ELR (cell line): ENCODE data around the gene PTGER3.

Experiments used
- DNase-seq: peaks from one replicate; pipeline ENCODE4 v3.0.0-alpha.2; 2015; ENCODE audit warnings: low read depth

PTGER3 gene

DNA sequence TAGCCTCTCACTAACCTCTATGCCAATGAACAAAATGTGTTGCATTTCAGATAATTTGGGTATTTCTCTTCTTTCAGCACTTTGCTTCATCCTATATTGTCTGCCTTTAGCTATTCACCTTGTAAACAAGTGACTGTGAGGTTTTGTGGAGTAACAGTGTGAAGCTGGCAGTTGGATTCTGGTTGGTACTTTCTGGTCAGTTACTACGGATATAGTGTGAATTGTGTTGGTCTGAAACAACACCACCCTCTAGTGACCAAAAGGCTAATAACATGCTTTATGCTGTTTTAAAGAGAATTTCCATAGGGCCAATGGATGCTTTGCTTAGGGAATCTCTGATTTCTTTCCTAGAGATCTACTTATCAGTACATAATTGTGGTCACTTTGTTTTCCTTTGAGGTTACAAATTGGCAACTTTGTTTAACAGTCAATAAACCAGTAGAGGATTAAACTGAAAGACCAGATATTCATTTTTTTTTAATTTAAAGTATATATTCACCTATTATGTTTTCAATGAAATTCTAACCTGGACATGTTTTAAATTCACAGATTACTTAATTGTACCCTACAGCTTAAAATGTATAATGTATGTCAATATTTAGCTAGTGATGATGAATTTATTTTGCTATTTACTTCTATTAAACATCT is 2.5 kb upstream of the PTGER3 start:
- DNase-seq, result peak; percentile 72

DNA sequence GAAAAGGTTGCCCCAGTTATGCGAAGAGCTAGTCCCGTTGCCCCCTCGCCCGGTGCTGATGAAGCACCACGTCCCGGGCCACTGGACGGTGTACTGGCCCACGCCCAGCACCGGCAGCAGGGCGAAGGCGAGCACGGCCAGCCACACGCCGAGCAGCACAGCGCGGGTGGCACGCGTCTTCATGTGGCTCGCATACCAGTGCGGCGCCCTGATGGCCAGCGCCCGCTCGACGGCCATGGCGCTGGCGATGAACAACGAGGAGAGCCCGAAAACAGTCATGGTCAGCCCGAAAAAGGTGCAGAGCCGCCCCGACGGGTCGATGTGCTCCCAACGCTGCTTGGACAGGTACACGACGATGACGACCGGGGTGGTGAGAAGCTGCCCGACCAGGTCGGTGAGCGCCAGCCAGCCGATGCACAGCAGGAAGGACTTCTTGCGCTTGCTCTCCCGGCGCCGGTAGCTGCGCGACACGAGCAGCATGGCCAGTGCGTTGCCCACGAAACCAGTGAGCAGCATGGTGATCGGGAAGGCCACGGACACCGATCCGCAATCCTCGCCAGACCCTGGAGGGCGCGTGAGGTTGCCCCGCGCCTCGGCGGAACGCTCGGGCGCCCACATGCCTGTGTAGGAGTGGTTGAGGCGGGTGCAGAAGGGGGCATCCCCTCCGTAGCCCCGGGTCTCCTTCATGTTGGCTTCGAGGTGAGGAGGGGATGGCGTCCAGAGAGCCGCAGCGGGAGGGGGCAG is 553 bp downstream of the PTGER3 start:
- DNase-seq, result no peak

DNA sequence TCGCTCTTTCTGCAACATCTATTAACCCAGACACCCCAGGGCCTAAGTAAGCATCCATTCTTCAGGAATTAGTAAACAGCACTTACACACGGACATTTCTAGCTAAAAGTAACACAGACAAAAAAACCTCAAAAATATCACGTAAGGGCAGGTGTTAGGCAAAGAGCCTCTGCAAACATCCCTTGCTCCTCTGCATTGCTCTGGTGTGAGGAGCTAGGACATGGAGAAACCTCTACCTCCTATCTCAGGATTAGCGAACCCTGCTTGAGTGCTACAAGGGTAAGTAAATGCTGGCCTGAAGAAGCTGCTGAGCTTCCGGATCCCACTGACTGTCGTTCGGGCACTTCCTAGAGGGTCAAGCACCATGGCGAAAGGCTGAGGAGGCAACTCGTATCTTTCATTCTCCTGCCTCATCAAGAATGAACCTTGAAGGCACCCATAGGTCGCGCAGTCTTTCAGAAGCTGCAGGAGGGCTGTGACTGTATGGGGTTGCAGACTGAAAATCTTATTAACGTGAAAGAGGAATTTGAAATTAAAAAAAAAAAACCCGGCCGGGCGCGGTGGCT is 2.1 kb downstream of the PTGER3 start:
- DNase-seq, result no peak

DNA sequence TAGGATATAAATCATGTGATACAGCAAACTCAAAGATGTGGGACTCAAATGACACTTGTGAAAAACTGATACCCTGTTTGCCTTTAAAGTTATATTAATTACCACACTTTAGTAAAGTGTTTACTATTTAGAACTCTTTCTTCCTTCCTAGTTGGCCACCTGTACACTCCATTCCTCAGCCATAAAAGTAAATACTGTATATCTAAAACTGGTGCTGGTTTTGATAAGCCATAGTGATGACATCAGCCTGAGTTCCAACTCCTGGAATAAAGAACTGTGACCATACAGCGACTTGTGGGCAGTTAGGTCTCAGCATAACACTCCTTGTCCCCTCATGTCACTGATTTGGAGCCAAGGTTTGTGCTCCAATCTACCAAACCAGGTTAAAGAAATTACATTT is 2.8 kb downstream of the PTGER3 start:
- DNase-seq, result no peak

DNA sequence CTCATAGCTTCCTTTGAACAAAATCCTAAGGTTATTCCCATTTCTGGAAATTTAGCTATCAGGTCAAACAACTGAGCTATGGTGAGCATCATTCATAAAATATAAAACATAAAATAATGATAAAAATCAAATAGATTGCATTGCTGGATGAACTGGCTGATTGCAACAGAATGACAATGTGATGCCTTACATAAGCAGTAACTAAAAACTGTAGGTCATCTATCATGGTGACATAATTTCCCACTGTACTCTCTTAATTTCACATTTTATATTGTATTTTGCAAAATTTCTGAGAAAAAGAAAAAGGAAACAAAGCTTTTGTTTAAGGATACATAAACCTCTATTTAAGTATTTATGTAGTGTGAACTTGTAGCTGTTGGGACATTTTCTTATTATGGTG is 4.6 kb downstream of the PTGER3 start:
- no peak for DNase-seq

DNA sequence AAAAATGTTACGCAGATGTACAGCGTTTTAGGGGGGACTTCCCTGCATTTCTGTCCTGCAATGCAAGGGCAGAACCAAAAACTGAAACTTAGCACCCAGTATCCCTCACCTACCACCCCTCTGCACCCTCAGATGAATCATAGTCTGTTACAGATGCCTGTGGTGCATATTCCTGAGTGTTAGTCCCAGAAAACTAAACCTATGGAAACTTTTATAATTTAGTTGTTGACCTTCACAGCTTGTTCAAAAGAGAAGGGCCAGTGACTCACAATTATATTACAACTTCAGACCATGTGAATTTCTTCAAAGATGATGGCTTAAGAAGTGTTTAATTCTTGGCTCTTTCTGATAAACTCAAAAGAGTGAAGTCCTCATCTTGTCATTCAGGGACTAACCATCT is 5.8 kb downstream of the PTGER3 start:
- no peak for DNase-seq

DNA sequence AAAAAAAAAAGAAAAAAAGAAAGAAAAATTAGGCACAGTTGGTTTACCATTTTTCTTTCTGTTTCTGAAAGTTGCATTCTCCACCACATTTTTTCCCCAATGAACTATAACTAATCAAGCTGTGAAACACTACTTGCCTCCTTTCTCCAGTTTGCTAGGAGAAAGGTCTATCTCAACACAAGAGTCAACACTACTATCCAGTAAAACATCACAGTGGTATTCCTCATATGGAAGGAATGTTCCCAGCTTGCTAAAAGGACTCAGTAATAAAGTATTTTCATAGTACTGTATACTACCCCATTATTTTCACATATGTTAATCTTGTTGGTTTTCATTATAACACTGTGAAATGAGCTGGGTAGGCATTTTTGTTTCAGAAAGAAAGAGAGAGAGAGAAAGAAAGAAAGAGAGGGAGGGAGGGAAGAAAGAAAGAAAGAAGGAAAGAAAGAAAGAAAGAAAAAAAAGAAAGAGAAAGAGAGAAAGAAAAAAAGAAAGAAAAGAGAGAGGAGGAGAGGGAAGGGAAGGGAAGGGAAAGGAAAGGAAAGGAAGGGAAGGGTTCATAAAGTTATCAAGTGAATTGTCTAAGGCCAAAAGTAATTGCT is 7.9 kb downstream of the PTGER3 start:
- no peak for DNase-seq

DNA sequence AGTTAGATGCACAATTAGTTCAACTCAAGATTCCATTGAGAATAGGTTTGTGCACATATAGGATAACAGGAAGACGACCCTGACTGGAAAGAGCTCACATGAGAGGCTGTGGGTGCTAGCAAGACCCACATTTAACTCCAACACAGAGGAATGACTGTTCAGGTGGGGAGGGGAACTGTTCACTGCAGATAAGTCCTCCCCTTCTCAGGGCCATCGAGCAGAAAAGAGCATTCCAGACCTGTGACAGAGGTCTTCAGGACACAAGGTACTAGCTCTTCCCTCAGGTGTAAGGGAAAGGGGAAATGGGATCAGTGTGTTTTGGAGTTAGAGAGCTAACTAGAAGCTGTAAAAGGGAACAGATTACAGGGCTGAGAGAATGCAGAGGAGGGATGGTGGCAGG is 8.7 kb downstream of the PTGER3 start:
- no peak for DNase-seq

DNA sequence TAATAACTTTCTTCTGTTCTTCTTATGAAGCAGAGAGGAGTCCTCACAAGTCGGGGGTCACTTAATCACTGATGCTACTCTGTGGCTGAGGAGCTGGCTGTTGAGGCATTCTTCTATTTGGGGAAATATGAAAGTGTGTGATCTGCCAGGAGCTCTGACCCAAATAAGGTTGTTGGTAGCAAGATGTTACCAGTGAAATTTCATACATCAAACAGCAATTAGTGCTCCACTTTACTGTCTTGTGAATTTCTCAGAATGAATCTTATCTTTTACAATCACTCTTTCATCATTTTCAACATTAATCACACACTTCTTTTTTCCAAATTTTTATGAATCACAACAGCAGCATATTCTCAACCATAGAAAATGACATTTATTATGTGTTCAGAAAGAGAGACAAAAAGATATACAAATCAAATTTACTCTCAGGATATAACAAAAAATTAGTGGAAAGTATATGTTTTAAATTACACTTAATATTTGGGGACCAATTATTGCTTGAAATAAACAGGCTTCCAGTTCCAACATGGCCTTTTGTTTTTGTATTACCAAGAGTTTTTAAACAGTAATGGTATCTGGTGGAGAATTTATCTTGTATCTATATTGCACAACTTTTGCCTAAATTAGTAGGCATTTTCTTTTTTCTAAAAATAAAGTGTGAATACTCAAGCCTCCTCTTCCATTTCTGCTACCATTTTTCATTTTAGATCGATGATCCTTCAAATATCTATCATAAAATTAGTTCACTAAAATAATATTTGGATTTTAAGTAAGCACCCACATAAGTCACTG is 9.6 kb downstream of the PTGER3 start:
- DNase-seq, result no peak

DNA sequence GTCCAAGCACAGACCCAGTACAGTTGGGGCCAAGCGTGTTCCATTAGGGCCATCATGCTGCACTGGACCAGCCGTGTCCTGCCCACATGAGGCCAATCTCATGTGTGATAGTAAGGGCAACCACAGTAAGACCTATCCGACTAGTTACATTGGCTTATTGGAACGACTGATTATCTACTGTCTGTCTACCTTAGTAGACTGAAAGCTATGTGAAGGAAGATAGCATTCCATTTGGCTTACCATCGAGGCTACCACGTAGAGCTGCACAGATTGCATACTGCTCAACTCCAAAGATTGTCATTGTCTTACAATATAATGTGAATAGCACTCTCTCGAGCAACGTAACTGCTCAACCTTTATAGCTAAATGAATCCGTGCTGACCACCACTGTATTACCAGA is 10.6 kb downstream of the PTGER3 start:
- DNase-seq, result no peak

DNA sequence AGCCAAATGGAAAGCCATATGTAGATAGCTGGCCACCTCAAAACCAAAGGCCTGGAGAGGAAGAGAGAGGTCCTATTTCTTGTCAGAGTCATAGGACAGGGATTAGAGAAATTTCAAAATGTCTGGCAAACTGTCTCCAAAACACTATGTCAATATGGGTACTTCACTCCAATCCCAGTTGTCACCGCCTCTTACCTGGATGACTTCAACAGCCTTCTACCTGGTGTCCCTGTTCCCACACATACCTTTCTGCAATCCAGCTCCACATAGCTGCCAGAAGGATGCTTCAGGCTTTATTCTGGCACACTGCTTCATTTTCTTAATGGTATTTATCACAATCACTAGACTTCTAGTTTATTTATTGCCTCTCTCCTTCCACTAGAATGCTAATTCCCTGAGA is 14.5 kb downstream of the PTGER3 start:
- DNase-seq, result no peak

DNA sequence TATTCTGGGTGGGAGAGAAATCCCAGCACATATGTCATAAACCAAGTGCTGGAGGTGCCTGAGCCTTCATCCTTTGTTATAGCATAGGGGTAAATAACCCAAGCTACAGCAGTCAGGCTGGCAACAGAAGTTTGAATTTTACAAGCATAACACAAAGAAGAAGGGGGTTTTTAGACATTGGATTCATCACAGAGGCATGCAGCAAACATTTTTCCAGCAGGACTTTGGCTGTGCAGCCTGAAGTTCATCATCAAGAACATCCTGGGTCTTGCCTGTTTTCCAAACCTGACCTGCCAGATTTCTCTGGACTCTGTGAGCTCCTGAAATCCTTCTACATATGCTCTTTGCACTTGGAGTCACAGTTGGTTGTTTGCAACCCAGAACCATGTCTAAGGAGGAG is 16.2 kb downstream of the PTGER3 start:
- DNase-seq, result no peak

DNA sequence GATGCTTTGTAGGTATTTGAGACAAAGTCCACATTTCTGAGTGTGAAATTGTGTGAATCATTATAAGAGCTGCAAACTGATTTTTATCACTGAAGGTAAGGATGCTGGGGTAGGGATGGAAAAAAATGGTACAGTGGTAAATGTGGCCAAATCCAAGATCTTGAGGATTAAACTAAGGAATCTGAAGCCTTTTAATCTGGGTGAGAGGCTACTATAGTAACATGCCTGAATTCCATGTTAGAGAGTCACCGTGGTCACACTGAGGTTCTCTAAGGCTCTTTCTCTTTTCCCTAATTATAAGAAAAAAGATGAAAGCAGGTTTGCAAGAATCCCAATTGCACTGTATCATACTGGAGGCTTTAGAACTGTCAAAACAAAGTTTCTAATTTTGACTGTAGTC is 17.6 kb downstream of the PTGER3 start:
- DNase-seq, result no peak

DNA sequence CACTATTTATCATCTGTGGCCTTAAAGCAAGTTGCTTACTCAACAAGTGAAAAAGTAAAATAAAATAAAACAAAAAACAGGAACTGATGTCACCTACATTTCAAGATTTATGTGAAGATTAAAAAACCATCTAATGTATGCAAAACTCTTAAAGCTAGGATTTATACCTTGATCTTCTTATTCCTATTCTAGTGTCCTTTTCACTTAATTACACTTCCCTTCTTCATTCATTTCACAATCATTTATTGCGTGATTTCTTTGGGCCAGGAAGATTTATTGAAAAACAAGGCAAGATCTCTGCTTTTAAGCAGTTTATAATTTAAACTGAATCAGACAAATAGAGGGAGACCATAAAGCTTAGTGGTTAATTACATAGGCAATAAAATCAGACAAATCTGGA is 18.6 kb downstream of the PTGER3 start:
- DNase-seq, result no peak

DNA sequence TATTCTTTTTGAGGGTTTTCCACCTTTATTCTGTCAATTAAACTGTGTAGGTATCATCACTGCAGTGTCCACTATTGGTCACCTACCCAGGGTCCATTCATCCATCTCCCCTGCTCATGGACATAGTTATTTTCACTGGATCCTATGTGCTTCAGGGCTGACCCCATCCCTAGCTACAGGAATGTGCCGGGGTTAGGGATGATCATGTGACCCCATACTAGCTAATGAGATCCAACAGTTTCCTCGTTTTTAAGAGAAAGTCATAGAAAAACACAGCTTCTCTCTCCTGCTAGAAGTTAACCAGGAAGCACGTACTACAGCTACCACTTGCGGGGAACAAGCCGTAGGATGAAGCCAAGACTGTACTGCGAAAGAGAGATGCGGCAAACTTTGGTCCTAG is 19.6 kb downstream of the PTGER3 start:
- DNase-seq, result no peak

DNA sequence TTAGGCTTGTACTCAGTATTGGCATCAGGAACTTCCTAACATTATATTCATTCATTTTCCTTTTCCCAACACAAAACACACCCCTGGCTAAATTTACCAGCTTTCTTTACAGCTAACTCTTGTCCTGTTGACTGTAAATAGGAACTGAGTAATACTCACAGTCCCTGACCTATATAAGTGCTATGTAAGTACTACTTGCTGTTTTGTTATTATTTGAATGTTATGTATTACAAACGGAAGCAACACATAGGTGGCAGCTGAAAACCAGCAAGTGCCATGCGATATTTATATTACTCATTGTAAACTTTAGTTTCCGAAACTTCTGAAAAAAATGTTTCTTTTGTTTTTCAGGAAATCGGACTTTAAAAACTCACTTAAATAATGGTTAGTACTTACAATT is 21.5 kb downstream of the PTGER3 start:
- DNase-seq, result no peak

DNA sequence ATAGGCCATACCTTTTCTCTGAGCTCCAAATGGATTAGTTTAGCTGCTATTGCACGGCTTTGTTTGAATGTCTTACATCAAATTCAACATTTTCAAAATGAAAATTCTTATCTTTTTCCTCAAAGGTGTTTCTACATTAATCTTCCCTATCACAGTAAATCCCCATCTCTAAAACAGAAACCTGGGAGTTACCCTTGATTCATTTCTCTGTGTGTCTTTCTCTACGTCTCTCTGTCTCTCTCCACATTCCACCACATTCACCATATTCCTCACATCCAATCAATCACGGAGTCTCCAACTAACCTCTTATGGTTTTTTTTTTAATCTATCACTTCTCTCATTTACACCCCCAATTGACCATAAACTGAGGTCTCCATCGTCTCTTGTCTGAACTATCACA is 24.1 kb downstream of the PTGER3 start:
- DNase-seq, result no peak

DNA sequence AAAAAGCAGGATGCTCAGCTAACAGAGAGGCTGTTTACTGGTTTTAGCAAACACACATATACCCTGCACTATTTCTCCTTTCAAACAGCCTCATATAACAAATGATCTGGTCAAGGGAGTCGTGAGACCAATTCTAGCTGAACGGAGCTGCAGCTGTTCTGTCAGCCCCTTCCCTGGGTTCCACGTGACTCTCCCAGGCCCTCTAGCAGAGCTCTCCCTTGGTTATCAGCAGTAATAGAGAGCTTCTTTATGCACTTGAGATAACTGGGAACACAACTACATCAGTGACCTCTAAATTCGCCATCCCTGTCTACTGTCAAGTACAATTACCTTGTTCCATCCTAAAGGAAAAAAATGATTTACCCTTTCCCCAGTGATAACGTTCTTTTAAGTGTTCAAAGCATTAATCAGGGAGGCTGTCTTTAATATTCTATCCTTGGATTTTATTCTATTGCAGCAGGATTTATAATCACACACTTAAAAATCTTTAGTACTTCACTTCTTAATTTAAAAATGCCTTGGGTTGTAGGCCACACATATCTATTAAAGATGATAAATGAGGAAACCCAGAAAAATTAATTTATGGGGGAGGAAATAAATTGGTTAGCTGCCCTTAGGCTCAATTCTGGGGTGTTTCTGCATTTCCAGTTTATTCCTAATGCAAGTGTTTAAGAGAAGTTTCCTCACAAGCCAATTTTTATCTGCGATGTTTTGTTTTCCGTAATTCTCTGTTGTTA is 28.2 kb downstream of the PTGER3 start:
- no peak for DNase-seq

DNA sequence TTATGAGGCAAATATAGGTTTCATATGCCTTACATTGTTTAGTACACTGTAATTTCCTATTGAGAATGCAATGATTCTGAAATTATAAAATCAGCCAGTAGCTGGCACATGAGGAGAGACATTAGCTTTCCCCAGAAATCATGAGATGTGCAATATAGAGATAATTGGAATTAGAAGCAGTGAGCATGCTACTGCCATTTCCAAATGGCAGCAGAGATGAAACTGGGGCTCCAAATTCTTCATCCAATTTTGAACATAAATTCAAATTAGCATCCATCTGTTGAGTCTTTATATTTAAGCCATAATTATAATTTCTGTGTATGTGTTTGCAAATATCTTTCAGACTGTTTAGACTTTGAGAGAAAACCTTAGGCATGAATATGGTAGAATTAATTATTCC is 28.8 kb downstream of the PTGER3 start:
- no peak for DNase-seq

DNA sequence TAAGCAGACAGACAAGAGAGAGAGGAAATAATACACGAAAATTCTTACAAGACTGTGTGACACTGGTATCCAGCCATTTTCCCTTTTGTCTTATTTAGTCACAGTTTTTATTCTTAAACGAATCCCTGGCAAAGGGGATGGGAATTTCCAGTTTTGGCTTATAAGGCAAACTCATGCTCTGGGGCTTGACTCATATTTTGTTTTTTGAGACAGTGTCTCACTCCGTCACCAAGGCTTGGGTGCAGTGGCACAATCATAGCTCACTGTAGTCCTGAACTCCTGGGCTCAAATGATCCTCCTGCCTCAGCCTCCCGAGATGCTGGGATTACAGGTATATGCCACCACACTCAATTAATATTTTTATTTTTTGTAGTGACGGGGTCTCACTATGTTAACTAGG is 31.9 kb downstream of the PTGER3 start:
- peak; percentile 7 for DNase-seq

DNA sequence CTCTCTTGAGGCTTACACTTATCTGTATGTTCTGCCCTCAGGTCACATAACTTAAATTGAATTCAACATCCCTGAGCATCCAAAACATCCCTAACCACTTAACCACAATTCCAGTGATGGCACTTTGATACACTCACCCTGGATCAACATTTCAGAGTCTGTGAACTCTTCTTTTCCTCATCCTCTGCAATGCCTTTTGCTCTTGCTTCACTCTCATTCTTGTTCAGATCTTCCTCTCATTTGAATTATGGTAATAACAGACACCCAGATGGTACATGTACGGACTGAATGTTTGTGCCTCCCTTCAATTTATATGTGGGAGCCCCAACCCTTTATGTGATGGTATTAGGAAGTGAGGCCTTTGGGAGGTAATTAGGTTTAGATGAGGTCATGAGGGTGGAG is 33.4 kb downstream of the PTGER3 start:
- DNase-seq, result peak; percentile 14
